HL-60 (cell line): ENCODE measurements around the gene FARP1.

Source experiments
- DNase-seq, 2 experiments: peaks; one replicate each; pipeline ENCODE4 v3.0.0-alpha.2; 2010 to 2020; ENCODE audit warnings: low read depth in 1 of 2, low spot score in 1 of 2
- H3K27ac ChIP-seq: fragments of 250-450 bp; sonication (Bioruptor Pico); replicated peaks from 2 replicates; pipeline ENCODE4 v1.5.1; 2020; ENCODE audit warnings: mild to moderate bottlenecking, moderate library complexity
- H3K27me3 ChIP-seq: fragments of 250-450 bp; sonication (Bioruptor Pico); 2 replicates; pipeline ENCODE4 v1.5.1; 2021; ENCODE audit warnings: mild to moderate bottlenecking, moderate library complexity; ENCODE audit not compliant: insufficient read depth, poor library complexity, severe bottlenecking
- H3K4me3 ChIP-seq: replicated peaks from 2 replicates; pipeline ENCODE4 v1.5.1; 2011; ENCODE audit warnings: mild to moderate bottlenecking, control low read depth, low read length; ENCODE audit not compliant: insufficient read depth
- CTCF ChIP-seq: IDR thresholded peaks from one replicate; pipeline ENCODE4 v1.5.1; 2011; ENCODE audit warnings: low read length, control low read depth, inconsistent platforms; ENCODE audit not compliant: insufficient read depth
- GABPA ChIP-seq: IDR thresholded peaks from 2 replicates; pipeline ENCODE4 v1.6.1; 2012; ENCODE audit warnings: low read depth
- POLR2AphosphoS5 ChIP-seq: IDR thresholded peaks from 2 replicates; pipeline ENCODE4 v1.6.1; 2012; ENCODE audit warnings: low read depth
- REST ChIP-seq: IDR thresholded peaks from 2 replicates; pipeline ENCODE4 v1.6.1; 2012; ENCODE audit warnings: low read depth; ENCODE audit not compliant: insufficient replicate concordance
- SPI1 ChIP-seq: IDR thresholded peaks from 2 replicates; pipeline ENCODE4 v1.6.1; 2012; ENCODE audit warnings: low read depth, mild to moderate bottlenecking, borderline replicate concordance

FARP1 gene

GRCh38 chr13:98494769-98495168, 351.9 kb downstream of the FARP1 start:
- Histone ChIP-seq H3K27ac (no peak overlapping the region), H3K4me3 (no peak overlapping the region), H3K27me3 (no peaks in the 10 kb centered on the region)
- DNase-seq = no peak
- TF ChIP-seq POLR2AphosphoS5 (no peak), CTCF (no peak), REST (no peak), GABPA (no peak), SPI1 (no peak)

GRCh38 chr13:98495627-98496478, 353.0 kb downstream of the FARP1 start:
- H3K4me3 ChIP-seq = no peak overlapping the region
- TF ChIP-seq SPI1 (no peak), POLR2AphosphoS5 (no peak), REST (no peak), CTCF (no peak)
- no peaks in the 10 kb centered on the region for H3K27me3 ChIP-seq
- no peak overlapping the region for H3K27ac ChIP-seq
- no peak for DNase-seq

- H3K4me3 ChIP-seq = no peak overlapping the region
- no peak for DNase-seq
- H3K27ac ChIP-seq = no peak overlapping the region
Observed at GRCh38 chr13:98496479-98496791, 353.5 kb downstream of the FARP1 start.

More at GRCh38 chr13:98496479-98496791, 353.5 kb downstream of the FARP1 start:
- no peak for TF ChIP-seq GABPA
- TF ChIP-seq SPI1 = no peak
- no peak for TF ChIP-seq CTCF
- TF ChIP-seq REST = no peak
- no peak for TF ChIP-seq POLR2AphosphoS5
- H3K27me3 ChIP-seq = no peaks in the 10 kb centered on the region
